H1 (cell line): ENCODE results near the gene HDDC3. TPM values are rescaled to one million over a fixed set of nuclear protein-coding genes. Genes with fewer than 3 reads are reported as not detected.

Source experiments
- CTCF ChIA-PET: fragments of 300-600 bp; sonication (Branson Sonifier 250); formaldehyde crosslinking; loops from one replicate; lab custom pipeline; 2021; ENCODE audit not compliant: partially characterized antibody; lab: Charles Lee
- POLR2A ChIA-PET: fragments of 300-600 bp; sonication (Branson Sonifier 250); formaldehyde crosslinking; loops from one replicate; lab custom pipeline; 2021; ENCODE audit warnings: inconsistent platforms; ENCODE audit not compliant: partially characterized antibody; lab: Charles Lee
- DNase-seq, 2 experiments: peaks; one replicate each; pipeline versions ENCODE4 v3.0.0 to v3.0.0-alpha.2; 2010 to 2022; ENCODE audit warnings: low spot score in 2 of 2, low read depth in 1 of 2, mixed read lengths in 1 of 2
- FAIRE-seq: peaks from 2 replicates; lab custom pipeline; 2011; peaks lifted over from hg19 to GRCh38; lab: Jason Lieb, UNC
- H2AFZ ChIP-seq: 2 replicates; pipeline ENCODE4 v1.8.1; 2012; ENCODE audit warnings: low read length, inconsistent platforms
- H2AK5ac ChIP-seq: 2 replicates; pipeline ENCODE4 v1.6.1; 2013; ENCODE audit warnings: low read depth, low read length
- H2BK120ac ChIP-seq: replicated peaks from 2 replicates; pipeline ENCODE3; 2013; ENCODE audit warnings: low read depth, low read length, inconsistent platforms
- H2BK12ac ChIP-seq: 2 replicates; pipeline ENCODE4 v1.6.1; 2013; ENCODE audit warnings: low read depth, low read length
- H2BK15ac ChIP-seq: 2 replicates; pipeline ENCODE4 v1.6.1; 2013; ENCODE audit warnings: low read length
- H2BK20ac ChIP-seq: 2 replicates; pipeline ENCODE4 v1.6.1; 2013; ENCODE audit warnings: low read length
- H2BK5ac ChIP-seq: 2 replicates; pipeline ENCODE4 v1.6.1; 2013; ENCODE audit warnings: low read depth, low read length
- H3K14ac ChIP-seq: 2 replicates; pipeline ENCODE4 v1.6.1; 2013; ENCODE audit warnings: inconsistent platforms; ENCODE audit not compliant: insufficient read length
- H3K18ac ChIP-seq: 2 replicates; pipeline ENCODE4 v1.6.1; 2013; ENCODE audit warnings: low read length; ENCODE audit errors: extremely low read depth
- H3K23ac ChIP-seq: 2 replicates; pipeline ENCODE4 v1.6.1; 2013; ENCODE audit warnings: inconsistent platforms; ENCODE audit not compliant: insufficient read length
- H3K23me2 ChIP-seq: 2 replicates; pipeline ENCODE4 v1.6.1; 2013; ENCODE audit warnings: low read depth, low read length
- H3K27ac ChIP-seq: 2 replicates; pipeline ENCODE4 v1.6.1; 2011; ENCODE audit warnings: low read depth, low read length, inconsistent platforms
- H3K27me3 ChIP-seq, 4 experiments: replicated peaks in 1 of 4; 1 replicate in 1 of 4; 2 replicates in 3 of 4; pipeline versions ENCODE4 v1.6.1 to v1.8.1; 2011 to 2013; ENCODE audit warnings: low read length in 3 of 4, mild to moderate bottlenecking in 3 of 4, inconsistent platforms in 2 of 4, mixed read lengths in 2 of 4, moderate library complexity in 1 of 4; ENCODE audit not compliant: control insufficient read depth in 3 of 4, insufficient read depth in 3 of 4; ENCODE audit errors: extremely low read depth in 1 of 4
- H3K36me3 ChIP-seq, 4 experiments: 2 replicates each; pipeline versions ENCODE4 v1.6.1 to v1.8.1; 2011 to 2013; ENCODE audit warnings: mild to moderate bottlenecking in 4 of 4, low read length in 3 of 4, moderate library complexity in 2 of 4, control low read depth in 1 of 4, inconsistent platforms in 1 of 4; ENCODE audit not compliant: insufficient read depth in 4 of 4, control insufficient read depth in 2 of 4
- H3K4ac ChIP-seq: replicated peaks from 2 replicates; pipeline ENCODE3; 2013; ENCODE audit warnings: low read length, low read depth, mixed read lengths, inconsistent platforms; ENCODE audit not compliant: insufficient read length
- H3K4me1 ChIP-seq, 4 experiments: replicated peaks in 1 of 4; 1 replicate in 1 of 4; 2 replicates in 3 of 4; pipeline versions ENCODE4 v1.6.1 to v1.8.1; 2011 to 2013; ENCODE audit warnings: low read length in 3 of 4, inconsistent platforms in 2 of 4, mixed read lengths in 1 of 4; ENCODE audit not compliant: insufficient read depth in 4 of 4, control insufficient read depth in 3 of 4
- H3K4me2 ChIP-seq, 2 experiments: 2 replicates each; pipeline versions ENCODE4 v1.6.1 to v1.8.1; 2011 to 2013; ENCODE audit warnings: low read depth in 2 of 2, low read length in 2 of 2, control low read depth in 1 of 2, inconsistent platforms in 1 of 2, mild to moderate bottlenecking in 1 of 2; ENCODE audit not compliant: insufficient read depth in 1 of 2
- H3K4me3 ChIP-seq, 4 experiments: fragments of 200-600, 300-600 bp in 1 of 4; sonication (generic), shearing (Covaris generic), sonication (Bioruptor Twin) in 1 of 4; 2 replicates each; pipeline versions ENCODE4 v1.5.1 to v1.8.1; 2011 to 2016; ENCODE audit warnings: low read length in 4 of 4, low read depth in 3 of 4, control low read depth in 2 of 4, inconsistent platforms in 2 of 4, mild to moderate bottlenecking in 2 of 4, mixed read lengths in 1 of 4, moderate library complexity in 1 of 4; ENCODE audit not compliant: insufficient read depth in 2 of 4; ENCODE audit errors: extremely low read depth in 1 of 4
- H3K56ac ChIP-seq: replicated peaks from 2 replicates; pipeline ENCODE3; 2013; ENCODE audit warnings: low read depth, mild to moderate bottlenecking, mixed read lengths, low read length, inconsistent platforms; ENCODE audit not compliant: insufficient read length
- H3K79me1 ChIP-seq: 2 replicates; pipeline ENCODE4 v1.6.1; 2013; ENCODE audit warnings: low read depth, low read length, control low read depth
- H3K79me2 ChIP-seq, 2 experiments: 2 replicates each; pipeline versions ENCODE4 v1.6.1 to v1.8.1; 2012 to 2013; ENCODE audit warnings: low read length in 2 of 2, mild to moderate bottlenecking in 2 of 2, inconsistent platforms in 1 of 2; ENCODE audit not compliant: insufficient read depth in 2 of 2, control insufficient read depth in 1 of 2
- H3K9ac ChIP-seq, 4 experiments: replicated peaks in 1 of 4; 1 replicate in 1 of 4; 2 replicates in 3 of 4; pipeline versions ENCODE4 v1.6.1 to v1.8.1; 2011 to 2013; ENCODE audit warnings: low read depth in 3 of 4, low read length in 3 of 4, control low read depth in 2 of 4, mild to moderate bottlenecking in 2 of 4, moderate library complexity in 2 of 4, inconsistent platforms in 1 of 4; ENCODE audit errors: extremely low read depth in 1 of 4
- H3K9me3 ChIP-seq, 2 experiments: 2 replicates each; pipeline versions ENCODE4 v1.6.1 to v1.8.1; 2012 to 2013; ENCODE audit warnings: mild to moderate bottlenecking in 2 of 2, moderate library complexity in 2 of 2, control low read depth in 1 of 2, inconsistent platforms in 1 of 2, low read depth in 1 of 2, low read length in 1 of 2, mixed read lengths in 1 of 2; ENCODE audit not compliant: insufficient read depth in 2 of 2
- H4K20me1 ChIP-seq, 2 experiments: replicated peaks in 1 of 2; 2 replicates each; pipeline versions ENCODE3 to v1.8.1; 2011 to 2013; ENCODE audit warnings: inconsistent platforms in 2 of 2, low read length in 2 of 2, mild to moderate bottlenecking in 1 of 2; ENCODE audit not compliant: insufficient read depth in 2 of 2, control insufficient read depth in 1 of 2
- H4K5ac ChIP-seq: 2 replicates; pipeline ENCODE4 v1.6.1; 2013; ENCODE audit warnings: low read length, low read depth, mixed read lengths, inconsistent platforms; ENCODE audit not compliant: insufficient read length
- H4K8ac ChIP-seq: 2 replicates; pipeline ENCODE4 v1.8.0; 2013; ENCODE audit warnings: mild to moderate bottlenecking, moderate library complexity, low read length, inconsistent platforms; ENCODE audit not compliant: insufficient read depth; ENCODE audit errors: extremely low read depth
- H4K91ac ChIP-seq: replicated peaks from 2 replicates; pipeline ENCODE3; 2013; ENCODE audit warnings: low read length, mixed read lengths, inconsistent platforms; ENCODE audit not compliant: insufficient read length
- ASH2L ChIP-seq: fragments of 200-600, 300-600 bp; sonication (generic); IDR thresholded peaks from one replicate; pipeline ENCODE4 v1.7.1; 2017; ENCODE audit warnings: low read length
- BACH1 ChIP-seq: IDR thresholded peaks from 2 replicates; pipeline ENCODE4 v1.6.1; 2012; ENCODE audit warnings: low read length, improper control_type of control experiment
- CEBPB ChIP-seq: IDR thresholded peaks from 2 replicates; pipeline ENCODE4 v1.6.1; 2012; ENCODE audit warnings: low read depth, low read length
- EZH2 ChIP-seq: fragments of 200-600 bp; sonication (generic); IDR thresholded peaks from 2 replicates; pipeline ENCODE4 v1.7.1; 2012; ENCODE audit warnings: low read depth, mild to moderate bottlenecking, moderate library complexity, low read length, inconsistent platforms; ENCODE audit not compliant: severe bottlenecking
- GABPA ChIP-seq: IDR thresholded peaks from 2 replicates; pipeline ENCODE4 v1.6.1; 2011; ENCODE audit warnings: mild to moderate bottlenecking, low read length, moderate library complexity, borderline replicate concordance; ENCODE audit not compliant: insufficient read depth
- KDM1A ChIP-seq: fragments of 200-600, 300-600 bp; sonication (generic); IDR thresholded peaks from 2 replicates; pipeline ENCODE4 v1.7.1; 2016; ENCODE audit warnings: mild to moderate bottlenecking, low read length, borderline replicate concordance
- NRF1 ChIP-seq: IDR thresholded peaks from 2 replicates; pipeline ENCODE4 v1.6.1; 2011; ENCODE audit warnings: mild to moderate bottlenecking, low read depth, low read length, improper control_type of control experiment
- RFX5 ChIP-seq: IDR thresholded peaks from 2 replicates; pipeline ENCODE4 v1.6.1; 2011; ENCODE audit warnings: low read depth, low read length, improper control_type of control experiment, borderline replicate concordance
- RNF2 ChIP-seq: fragments of 200-900, 300-1000 bp; sonication (generic); IDR thresholded peaks from 2 replicates; pipeline ENCODE4 v1.7.1; 2016; ENCODE audit warnings: borderline replicate concordance, low read depth, mild to moderate bottlenecking, antibody characterized with exemption, low read length; ENCODE audit not compliant: poor library complexity, severe bottlenecking; ENCODE audit errors: missing control alignments
- SIX5 ChIP-seq: IDR thresholded peaks from 2 replicates; pipeline ENCODE4 v1.6.1; 2011; ENCODE audit warnings: mild to moderate bottlenecking, low read depth, low read length
- TAF1 ChIP-seq: IDR thresholded peaks from 2 replicates; pipeline ENCODE4 v1.6.1; 2011; ENCODE audit warnings: mild to moderate bottlenecking, low read depth, low read length
- TAF7 ChIP-seq: optimal IDR thresholded peaks from 2 replicates; pipeline ENCODE3; 2011; ENCODE audit warnings: low read depth, mild to moderate bottlenecking, inconsistent platforms, low read length, moderate library complexity, borderline replicate concordance
- USF2 ChIP-seq: IDR thresholded peaks from 2 replicates; pipeline ENCODE4 v1.6.1; 2011; ENCODE audit warnings: low read length, improper control_type of control experiment
- WGBS, 2 experiments: shearing (Covaris generic) in 1 of 2; methylation state at CpG; one replicate each; pipeline versions ENCODE4 v1.1.6 to v1.1.7; 2013 to 2015; ENCODE audit warnings: low lambda C conversion rate in 2 of 2, mixed read lengths in 2 of 2, inconsistent platforms in 1 of 2, low coverage in 1 of 2, missing lambda C conversion rate in 1 of 2; ENCODE audit not compliant: insufficient replicate concordance in 2 of 2, insufficient coverage in 1 of 2, insufficient read length in 1 of 2; ENCODE audit errors: extremely low coverage in 1 of 2, missing lambda C conversion rate in 1 of 2; 5-methylcytosine and 5-hydroxymethylcytosine counted together
- polyA plus RNA-seq, 7 experiments: library from polyadenylated mRNA; depleted of rRNA in 3 of 7; stranded (reverse) in 5 of 7; unstranded in 2 of 7; fragments of >200 nt in 5 of 7; fragments of 200-250 nt in 2 of 7; gene quantifications; 1 replicate in 5 of 7; 2 replicates in 1 of 7; 4 replicates in 1 of 7; pipeline versions ENCODE4 v1.2.1 to v1.2.3, GENCODE V29; 2011 to 2013; ENCODE audit warnings: missing spikeins in 2 of 7, mixed read lengths in 2 of 7
- total RNA-seq: library from RNA; stranded (reverse); fragmentation: NEBNext Ultra II Directional; extraction: Animal tissue kit (Norgen Biotek cat#: 25700); gene quantifications from 2 replicates; pipeline ENCODE4 v1.2.1, GENCODE V29; 2021

Gene HDDC3
- total and polyA plus RNA-seq, 2 of the 8 experiments (the other 6 are each of a cell fraction or from before 2014, with no cell fraction given), result 16.3 to 16.5 TPM

- Histone ChIP-seq H3K4me1 (no peaks in the 10 kb centered on the region), H2BK12ac (no peak overlapping the region), H3K4me2 (no peak overlapping the region), H3K23ac (no peak overlapping the region), H2BK20ac (no peak overlapping the region), H2AK5ac (no peak overlapping the region), H3K27me3 (no peaks in the 10 kb centered on the region), H2AFZ (no peak overlapping the region), H3K79me2 (no peaks in the 10 kb centered on the region), H4K20me1 (peaks cover 3 to 8% of the 10 kb centered on the region in 2 experiments), H3K27ac (no peak overlapping the region), H3K79me1 (no peaks in the 10 kb centered on the region), H3K36me3 (peaks cover 42 to 88% (median 74%) of the 10 kb centered on the region in 4 experiments), H3K4me3 (no peak overlapping the region), H4K91ac (no peak overlapping the region), H3K4ac (no peak overlapping the region), H3K56ac (no peak overlapping the region), H2BK5ac (no peak overlapping the region), H4K5ac (no peak overlapping the region), H4K8ac (no peak overlapping the region), H3K23me2 (no peaks in the 10 kb centered on the region), H3K14ac (no peak overlapping the region), H3K9ac (no peak overlapping the region), H3K9me3 (no peaks in the 10 kb centered on the region), H2BK120ac (no peak overlapping the region), H3K18ac (no peak overlapping the region), H2BK15ac (no peak overlapping the region)
- no peak for DNase-seq
- FAIRE-seq, result no peak
- WGBS, 2 experiments, result 91% methylated on average over 5 of the region's 5 CpGs; no CpG with 5 or more reads in 1 of the 2 experiments
- CTCF ChIA-PET, result interaction anchor here (0.7 to 1.2 kb wide), 3 partner anchors 12 to 55 kb away, joined by 3 to 4 read pairs (median 3); no protein-coding TSS in a partner anchor
- POLR2A ChIA-PET, result interaction anchor here (1.6 kb wide), 1 partner anchor 11 kb away, joined by 3 read pairs; no protein-coding TSS in a partner anchor
- TF ChIP-seq ASH2L (no peak), KDM1A (no peak), TAF1 (no peak), CEBPB (no peak), SIX5 (no peak), RFX5 (no peak), EZH2 (no peak), BACH1 (no peak), TAF7 (no peak), RNF2 (no peak), USF2 (no peak), NRF1 (no peak), GABPA (no peak)
These were observed 39.8 kb upstream of the HDDC3 start for GRCh38 chr15:90972133-90972532.
